HG02981 (cell line): ENCODE measurements around the gene SLC12A3.
"Not testable (repeated sequence)": the region's sequence is repeated elsewhere in the genome, so short reads cannot be mapped to it uniquely, and the experiment has no call there.

Experiments used
- ATAC-seq: cut with Tn5 transposase; IDR thresholded peaks from one replicate; pipeline ENCODE4 v1.9.1; 2021; ENCODE audit warnings: mild to moderate bottlenecking, moderate library complexity; ENCODE audit not compliant: unreplicated experiment

SLC12A3 gene

DNA sequence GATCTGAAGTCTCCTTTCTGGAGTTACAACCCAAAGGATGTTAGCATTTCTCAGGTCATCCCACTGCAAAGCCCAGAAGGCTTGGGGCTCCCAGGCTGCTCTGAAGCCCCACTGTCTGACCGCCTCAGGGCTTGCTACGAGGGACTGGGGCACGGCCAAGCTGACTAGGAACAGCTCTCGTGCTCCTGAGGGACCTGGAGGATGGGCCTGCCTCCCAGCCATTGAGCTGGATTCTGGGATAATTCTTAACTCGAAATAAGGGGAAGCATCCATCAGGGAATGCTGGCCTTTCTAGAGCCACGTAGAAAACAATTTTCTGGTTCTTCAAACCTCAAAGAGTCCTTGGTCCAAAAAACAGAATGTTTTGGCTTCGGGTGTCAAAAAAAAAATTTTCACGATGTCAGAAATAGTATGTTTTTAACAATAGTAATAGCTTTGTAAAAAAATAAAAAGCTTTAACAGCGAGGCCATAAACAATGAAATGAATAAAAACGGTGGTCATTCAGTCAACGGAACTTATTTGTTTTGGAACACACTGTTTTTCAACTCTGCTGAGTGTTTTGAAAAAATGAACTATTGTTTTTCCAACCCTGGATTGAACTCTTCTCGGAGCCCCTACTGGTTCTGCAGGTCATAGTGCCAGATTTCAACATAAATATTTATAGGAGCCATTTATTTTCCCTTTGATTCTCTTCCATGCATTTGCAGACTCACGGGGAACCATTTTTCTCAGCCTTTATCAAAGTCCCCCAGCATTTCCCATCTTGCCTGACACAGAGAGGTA is 50.5 kb downstream of the SLC12A3 start:
- no peak for ATAC-seq

DNA sequence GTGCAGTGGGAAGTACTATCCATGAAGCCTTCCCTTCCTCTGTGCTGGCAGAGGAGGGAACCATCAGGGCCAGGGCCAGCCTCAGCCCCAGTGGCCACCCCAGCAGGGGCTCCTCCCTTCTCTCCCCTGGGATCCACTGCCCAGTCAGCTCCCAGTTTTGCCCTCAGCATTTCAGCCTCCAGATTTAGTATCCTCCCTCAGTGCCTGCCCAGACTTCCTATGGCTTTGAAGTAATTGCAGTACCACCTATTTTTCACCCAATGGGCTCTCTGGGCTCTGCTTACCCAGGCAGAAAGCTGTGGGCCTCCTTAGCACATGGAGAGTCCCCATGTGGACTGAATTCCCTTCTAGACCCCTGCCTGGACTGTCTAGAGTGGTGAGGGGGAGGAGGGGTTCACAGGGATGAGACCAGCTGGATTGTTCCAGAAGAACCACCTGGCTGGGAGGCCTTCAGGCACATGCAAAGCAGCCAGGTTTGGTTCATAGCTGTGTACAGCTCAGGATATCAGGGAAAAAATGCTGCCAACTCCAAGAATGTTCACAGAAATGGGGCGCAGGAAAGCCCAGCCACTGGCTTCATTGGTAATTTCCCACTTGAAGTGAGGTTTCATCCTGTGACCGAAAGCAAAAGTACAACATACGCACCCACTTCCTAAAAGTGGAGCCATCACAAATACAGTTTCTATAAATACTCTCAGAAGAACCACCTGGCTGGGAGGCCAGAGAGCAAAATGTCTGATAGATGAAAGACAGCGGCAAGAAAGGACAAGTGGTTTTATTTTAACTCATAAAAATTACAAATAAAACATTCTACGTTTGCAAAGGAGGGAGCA is 51.8 kb downstream of the SLC12A3 start:
- peak; percentile 76 for ATAC-seq

DNA sequence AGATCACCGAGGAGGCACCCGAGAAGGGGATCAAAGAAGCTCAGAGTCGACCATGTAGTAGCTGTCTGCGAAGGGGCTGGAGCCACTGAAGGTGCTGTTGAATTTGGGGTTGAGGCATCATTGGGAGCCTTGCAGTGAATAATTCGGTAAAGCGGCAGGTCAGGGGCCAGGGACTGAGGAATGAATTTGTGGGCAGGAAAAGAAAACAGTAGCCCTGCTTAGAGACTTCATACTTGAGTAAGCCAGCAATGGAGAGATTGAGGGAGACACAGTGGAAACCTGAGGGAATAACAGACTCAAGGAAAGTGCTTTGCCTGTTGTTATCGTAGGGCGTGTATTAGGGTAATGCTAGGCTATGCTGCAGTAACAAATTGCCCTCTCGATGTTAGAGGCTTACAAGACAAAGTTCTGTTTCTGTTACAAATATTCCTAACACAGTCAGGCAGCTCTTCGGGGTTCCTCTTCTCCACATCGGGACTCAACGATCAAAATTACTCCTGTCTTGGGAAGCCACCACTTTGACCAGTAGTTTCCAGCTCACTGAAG is 53.5 kb downstream of the SLC12A3 start:
- no peak for ATAC-seq

DNA sequence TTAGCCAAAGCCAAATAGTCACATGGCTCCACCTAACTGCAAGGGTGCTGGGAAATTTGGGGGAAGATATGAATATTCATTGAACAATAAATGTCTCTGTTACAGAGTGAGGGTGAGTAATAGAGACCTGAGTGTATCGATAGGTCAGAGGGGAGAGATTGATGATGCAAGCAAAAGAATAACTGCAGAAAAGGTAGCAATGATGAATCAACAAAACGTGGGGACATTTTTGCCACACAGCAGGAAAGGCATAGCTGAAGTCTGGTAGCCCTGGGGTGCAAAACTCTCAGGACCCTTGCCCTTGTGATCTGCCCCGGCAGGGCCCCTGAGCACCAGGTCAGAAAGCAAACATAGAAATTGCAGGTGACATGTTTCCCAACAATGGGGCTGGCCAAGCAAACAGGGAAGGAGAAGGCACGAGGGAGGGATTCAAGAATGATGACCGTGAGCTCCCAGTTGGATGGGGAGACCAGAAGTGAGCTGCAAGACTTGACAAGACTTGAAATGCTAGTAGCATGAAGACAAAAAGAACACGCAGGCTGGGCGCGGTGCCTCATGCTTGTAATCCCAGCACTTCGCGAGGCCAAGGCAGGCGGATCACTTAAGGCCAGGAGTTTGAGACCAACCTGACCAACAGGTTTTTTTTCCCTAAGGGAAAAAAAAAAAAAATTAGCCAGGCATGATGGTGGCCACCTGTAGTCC is 54.2 kb downstream of the SLC12A3 start:
- ATAC-seq = no peak

DNA sequence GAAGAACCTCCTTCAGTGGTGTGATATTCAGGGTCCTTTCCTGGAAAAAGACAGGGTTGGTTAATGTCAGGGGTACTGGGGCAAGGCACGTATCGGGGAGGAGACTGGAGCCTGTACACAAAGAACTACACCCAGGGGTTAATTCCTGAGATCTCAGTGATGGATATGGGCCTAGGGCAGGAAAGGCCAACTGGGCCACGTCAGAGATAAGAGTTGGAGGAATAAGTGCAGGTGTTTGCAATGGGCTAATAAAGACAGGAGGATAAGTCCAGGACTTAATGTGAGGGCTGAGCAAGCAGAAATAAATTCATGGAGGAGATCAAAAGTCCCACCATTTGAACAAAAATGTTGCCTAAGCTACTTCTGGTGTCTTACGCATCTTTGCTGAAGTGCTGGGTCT is 56.6 kb downstream of the SLC12A3 start:
- ATAC-seq = no peak

DNA sequence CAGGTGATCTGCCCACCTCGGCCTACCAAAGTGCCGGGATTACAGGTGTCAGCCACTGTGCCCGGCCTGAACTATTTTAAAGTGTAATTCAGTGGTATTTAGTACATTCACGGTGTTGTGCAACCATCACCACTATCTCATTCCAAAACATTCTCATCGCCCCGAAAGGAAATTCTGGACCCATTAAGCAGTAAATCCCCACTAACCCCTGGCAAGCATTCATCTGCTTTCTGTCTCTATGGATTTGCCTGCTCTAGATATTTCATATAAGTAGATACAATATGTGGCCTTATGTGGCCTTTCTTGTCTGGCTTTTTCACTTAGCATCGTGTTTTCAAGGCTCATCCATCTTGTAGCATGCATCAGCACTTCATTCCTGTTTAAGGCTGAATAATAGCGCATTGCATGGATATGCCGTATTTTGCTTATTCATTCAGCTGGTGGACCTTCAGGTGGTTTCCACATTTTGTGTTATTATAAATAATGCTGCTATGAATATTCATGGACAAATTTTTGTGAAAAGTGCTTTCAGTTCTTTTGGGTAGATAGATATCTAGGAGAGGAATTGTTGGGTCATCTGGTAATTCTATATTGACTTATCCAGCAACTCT is 58.6 kb downstream of the SLC12A3 start:
- no peak for ATAC-seq

DNA sequence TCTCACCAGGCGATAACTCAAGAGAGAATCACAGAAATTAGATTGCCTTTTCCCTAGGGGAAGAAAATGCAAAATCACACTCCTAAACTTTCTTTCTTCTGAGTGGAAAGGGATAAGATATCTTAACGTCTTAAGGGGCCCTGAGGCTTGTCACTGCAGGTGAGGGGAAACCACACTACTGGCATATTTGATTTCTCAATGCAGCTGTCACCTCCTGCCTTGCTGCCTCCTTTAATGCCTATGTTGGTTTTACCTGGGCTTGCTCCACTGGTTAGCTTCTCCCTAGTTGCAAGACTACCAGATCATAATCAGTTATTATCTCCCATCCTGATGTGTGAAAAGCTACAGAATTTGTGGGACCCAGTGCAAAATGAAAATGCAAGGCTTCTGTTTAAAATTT is 62.5 kb downstream of the SLC12A3 start:
- no peak for ATAC-seq

DNA sequence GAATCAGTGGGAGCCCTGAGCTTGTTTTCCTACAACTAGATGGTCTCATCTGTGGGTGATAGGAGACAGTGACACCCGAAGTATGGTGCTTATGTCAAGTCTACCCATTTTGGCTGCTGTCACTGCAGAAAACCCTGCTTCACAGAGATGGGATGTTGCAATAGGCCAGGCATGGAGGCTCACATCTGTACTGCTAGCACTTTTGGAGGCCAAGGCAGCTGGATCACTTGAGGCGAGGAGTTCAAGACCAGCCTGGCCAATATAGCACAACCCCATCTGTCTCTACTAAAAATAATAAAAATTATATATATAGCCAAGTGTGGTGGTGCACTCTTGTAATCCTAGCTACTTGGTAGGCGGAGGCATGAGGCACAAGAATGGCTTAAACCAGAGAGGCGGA is 64.6 kb downstream of the SLC12A3 start:
- ATAC-seq = no peak

DNA sequence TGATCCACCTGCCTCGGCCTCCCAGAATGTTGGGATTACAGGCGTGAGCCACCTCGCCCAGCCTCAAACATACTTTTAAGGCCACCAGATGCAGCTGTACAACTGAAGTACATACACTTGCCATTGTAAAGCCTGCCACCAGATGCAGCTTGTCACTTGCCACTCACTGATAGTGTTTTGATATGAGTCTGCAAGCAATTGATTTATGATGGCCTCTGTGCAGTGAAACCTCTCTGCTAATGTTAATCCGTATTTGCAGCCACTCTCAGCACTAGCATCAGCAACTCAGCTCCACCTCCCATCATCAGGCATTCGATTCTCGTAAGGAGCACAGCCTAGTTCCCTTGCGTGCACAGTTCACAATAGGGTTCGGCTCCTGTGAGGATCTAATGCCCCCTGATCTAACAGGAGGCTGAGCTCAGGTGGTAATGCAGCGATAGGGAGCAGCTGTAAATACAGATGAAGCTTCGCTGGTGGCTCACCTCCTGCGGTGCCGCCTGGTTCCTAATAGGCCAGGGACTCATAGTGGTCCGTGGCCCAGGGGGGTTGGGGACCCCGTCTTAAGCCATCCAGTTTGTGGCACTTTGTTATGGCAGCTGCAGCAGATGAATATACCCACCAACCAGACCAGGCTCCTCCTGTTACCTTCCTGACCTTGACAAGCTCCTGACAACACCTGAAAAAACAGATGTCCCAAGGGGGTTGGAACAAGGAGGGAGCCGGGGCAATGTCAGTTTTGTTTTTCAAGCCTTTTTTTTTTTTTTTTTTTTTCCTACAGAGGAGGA is 65.7 kb downstream of the SLC12A3 start:
- ATAC-seq = no peak

DNA sequence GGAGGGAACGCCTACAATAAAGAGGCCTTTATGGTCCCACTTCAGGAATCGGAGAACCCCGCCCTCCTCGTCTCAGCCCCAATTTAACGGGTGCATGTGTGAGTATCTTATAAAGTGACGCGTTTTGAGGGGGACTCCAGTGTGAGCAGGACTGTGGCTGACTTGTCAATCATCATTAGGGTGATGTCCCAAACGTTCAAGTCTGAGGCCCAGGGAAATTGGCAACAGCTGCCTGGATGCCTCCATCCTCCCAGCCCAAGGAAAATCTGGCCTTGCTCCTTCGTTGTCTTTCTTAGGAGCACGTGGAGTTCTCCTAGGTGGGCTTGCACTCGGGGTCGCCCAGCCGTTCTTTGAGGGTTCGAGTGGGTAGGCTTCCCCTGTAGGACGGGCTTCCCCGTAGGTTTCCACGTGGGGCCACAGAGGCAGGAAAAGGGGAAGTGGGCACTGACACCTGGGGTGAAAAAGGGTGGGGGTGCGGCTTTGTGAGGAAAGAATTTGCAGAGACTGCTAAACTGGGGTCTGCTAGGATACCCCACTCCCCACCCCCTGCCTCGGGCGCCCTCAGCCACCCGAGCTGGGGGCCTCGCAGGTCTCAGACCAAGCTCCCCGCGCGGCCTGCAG is 66.4 kb downstream of the SLC12A3 start:
- ATAC-seq = peak; percentile 30

DNA sequence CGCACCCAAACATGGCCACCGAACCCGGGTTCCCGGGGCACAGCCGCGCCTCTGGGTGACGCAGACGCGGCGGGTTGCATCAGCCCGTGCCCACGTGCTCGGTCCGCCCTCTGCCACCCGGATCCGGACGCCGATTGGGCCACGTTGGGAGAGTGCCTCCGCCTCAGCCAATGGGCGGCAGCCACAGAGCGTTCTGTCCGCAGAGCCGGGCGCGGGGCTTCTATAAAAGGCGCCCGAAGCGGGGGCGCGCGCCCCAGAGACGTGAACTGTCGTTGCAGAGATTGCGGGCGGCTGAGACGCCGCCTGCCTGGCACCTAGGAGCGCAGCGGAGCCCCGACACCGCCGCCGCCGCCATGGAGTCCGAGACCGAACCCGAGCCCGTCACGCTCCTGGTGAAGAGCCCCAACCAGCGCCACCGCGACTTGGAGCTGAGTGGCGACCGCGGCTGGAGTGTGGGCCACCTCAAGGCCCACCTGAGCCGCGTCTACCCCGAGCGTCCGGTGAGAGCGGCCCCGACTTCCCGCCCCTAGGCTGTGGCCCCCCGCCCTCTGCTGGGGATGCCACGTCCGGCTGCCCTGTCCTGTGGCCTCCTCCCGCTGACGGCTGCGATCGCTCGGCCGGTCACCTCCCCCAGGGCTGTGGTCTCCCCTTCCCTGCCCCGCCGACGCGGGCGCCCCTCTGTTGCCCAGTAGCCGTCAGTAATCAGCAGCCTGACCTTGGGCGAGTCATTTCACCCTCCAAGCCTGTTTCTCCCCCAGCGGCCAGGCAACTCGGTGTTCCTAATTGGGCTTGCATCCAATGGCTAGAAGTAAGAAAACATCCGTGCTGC is 67.1 kb downstream of the SLC12A3 start, which contains the start of gene HERPUD1:
TSS of gene HERPUD1 (plus strand) at position 251 of the 829 bp plus-strand sequence. CDS start at position 354, 103 bp downstream.
- ATAC-seq = peak; percentile 89

DNA sequence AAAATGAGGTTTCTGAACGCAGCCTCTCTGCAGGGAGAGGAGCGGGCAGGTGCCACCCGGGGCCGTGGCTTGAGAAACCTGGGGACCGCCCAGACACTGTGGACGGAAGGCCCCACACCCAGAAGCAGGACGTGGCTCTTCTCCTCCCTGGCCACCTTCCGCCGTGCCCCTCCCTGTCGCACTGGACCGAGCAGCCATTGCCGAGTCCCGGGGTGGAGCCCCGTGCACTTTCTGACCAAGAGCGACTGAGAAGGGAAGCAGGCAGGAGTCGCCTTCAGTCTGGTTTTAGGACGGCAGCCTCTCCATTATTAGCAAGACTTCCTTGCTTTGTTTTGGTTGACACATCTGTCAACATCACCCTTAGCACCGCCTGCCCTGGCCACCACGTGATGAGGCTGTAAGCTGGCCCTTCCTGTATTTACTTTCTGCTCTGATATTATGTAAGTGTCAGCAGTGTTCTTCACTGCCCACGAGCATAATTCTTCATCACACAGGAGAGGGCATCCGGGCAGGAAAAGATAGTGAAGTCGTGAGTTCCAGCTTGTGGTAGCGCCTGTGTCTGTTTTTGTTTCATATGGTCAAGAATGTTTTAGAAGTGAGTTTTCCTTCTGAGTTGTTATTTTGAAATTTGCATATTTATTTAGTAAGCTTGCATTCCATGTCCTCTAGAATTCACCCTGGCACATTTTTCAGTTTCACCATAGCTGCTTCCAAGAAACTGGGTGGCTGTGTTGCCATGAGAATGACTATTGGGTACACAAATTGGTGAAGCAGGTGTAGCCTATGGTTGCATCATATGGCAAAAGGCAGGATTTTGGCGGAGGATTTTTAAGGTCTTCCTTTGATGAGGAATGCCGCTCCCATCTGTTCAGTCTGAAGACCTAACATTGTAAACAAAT is 68.0 kb downstream of the SLC12A3 start:
- ATAC-seq = no peak

DNA sequence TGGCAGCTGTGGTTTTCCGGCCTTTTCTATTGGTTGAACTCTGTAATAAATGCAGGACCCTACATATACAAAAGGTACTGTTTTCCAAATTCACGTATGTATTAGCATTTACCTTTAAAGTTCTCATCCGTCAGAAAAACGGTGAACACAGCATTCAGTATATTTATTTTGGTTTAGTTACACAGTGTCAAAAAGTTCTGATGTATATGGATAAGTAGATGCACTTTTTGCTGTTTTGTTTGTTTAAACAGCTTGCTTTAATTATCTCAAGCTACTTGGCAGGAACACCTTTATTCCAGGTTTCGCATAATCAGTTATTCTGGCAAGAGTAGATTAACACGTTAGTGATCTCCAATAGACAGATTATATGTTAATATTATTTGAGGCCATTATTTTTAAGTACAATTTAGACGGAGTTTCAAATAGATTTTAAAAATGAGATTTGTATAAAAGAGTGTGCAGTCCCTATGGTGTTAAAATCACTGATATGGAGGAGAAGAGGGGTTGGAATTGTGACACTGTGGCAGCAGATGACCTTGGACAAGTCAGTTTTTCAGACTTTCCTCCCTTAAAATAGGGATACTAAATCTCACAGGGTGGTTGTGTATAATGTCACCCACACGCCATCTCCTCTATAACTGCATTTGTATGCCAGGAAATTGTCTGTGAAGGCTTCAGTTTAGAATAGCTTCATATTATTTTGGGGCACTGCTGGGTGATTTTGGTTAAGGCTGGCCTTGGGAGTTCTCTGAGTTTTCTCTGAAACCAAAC is 69.0 kb downstream of the SLC12A3 start:
- no peak for ATAC-seq

DNA sequence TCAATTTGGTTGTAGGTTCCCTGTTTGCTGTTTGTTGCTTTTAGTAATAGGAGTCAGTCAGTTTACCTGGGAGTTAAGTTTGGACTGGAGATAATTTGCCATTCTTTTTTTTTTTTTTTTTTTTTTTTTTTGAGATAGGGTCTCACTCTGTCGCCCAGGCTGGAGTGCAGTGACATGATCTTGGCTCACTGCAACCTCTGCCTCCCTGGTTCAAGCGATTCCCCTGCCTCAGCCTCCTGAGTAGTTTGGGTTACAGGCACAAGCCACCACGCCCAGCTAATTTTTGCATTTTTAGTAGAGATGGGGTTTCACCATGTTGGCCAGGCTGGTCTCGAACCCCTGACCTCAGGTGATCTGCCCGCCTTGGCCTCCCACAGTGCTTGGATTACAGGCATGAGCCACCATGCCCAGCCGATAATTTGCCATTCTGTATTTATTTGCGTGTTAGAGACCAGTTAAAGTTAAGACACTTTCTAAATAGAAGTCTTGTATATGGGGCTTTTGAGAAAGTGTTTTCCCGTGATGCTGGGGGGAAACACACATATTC is 69.7 kb downstream of the SLC12A3 start:
- ATAC-seq = not testable (repeated sequence)

DNA sequence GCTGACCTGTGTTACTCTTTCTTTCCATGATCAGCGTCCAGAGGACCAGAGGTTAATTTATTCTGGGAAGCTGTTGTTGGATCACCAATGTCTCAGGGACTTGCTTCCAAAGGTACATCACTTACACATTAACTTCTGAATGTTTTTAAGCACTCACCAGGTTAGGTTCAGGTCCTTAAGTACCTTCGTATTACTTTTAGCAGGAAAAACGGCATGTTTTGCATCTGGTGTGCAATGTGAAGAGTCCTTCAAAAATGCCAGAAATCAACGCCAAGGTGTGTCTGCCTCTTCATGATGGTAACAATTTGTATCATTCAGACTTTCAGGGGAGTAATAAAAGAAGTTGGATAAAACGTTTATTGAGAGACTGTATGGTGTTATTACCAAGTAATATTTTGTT is 70.2 kb downstream of the SLC12A3 start:
- no peak for ATAC-seq

DNA sequence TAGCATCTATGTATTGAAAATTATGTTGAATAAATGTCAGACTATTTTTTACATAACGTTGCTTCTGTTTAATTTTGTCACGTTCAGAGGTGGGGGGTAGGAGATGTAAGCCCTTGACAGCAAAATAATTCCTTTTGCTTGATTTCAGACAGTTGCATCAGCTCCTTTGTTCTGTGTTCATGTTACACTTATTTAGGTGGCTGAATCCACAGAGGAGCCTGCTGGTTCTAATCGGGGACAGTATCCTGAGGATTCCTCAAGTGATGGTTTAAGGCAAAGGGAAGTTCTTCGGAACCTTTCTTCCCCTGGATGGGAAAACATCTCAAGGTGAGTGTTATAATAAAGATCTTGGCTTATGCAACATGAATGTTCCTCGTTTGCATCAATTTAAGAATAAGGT is 71.5 kb downstream of the SLC12A3 start:
- no peak for ATAC-seq

DNA sequence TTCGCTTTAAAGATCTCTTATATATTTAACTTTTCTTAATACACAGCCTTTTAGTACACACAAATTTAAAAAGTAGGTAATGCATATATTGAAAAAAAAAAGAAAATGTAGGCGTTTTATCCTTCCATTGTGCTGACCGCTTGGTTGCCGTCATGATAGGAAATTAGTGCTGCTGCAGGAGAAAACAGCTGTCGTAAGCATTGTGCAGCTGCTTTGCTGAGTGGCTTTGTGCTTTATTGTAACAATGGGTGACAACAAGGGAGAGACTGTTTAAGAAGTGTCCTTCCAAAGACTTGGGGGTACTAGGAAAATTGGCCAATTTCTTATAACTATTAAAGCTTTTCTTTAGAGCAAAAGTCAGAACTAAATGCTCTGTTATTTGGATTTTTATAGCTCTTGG is 71.9 kb downstream of the SLC12A3 start:
- ATAC-seq = no peak
